Measurements from ENCODE around the gene OR5V1. TPM values are rescaled to one million over a fixed set of nuclear protein-coding genes. Genes with fewer than 3 reads are reported as not detected.
"Not testable (repeated sequence)": the region's sequence is repeated elsewhere in the genome, so short reads cannot be mapped to it uniquely, and the experiment has no call there.

The OR5V1 gene
- total RNA-seq, 4 donors from 2014 or later, result not detected

DNA sequence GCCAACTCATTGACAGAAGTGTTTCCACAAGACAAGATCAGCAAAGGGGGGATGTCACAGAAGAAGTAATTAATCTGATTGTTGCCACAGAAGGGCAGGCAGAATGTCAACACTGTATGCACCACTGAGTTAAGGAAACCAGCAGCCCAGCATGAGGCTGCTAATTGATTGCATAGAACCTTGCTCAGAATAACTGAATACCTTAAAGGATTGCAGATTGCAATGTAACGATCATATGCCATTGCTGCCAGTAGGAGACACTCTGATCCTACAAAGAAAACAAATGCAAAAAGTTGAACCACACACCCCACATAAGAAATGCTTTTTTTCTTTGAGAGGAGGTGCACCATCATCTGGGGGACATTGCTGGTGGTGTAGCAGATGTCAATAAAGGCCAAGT lies 13.1 kb downstream of the OR5V1 start:
- no peaks in the 10 kb centered on the region for H3K27me3 ChIP-seq
- WGBS, 2 donors (ENCODE audit: low coverage in 1 of 2), result 64% methylated on average over 1 of the region's 1 CpG; no CpG with 5 or more reads in 1 of the 2 donors
- no peaks in the 10 kb centered on the region for H3K4me1 ChIP-seq
- no peak overlapping the region for H3K27ac ChIP-seq
- no peak for DNase-seq
- in situ Hi-C loops (cut with MboI; ENCODE audit: low pct_ligation_motif_present in 1 of 4, low pct_unique_long_range_greater_than_20kb in 1 of 4, low sequenced_read_pairs in 3 of 4), result no loop called here
- no peak overlapping the region for H3K4me3 ChIP-seq
- H3K9me3 ChIP-seq, result no peaks in the 10 kb centered on the region
- intact Hi-C loops (cut with DNase I; ENCODE audit: low total_unique reads), result no loop called here
- no peaks in the 10 kb centered on the region for H3K36me3 ChIP-seq
- TF ChIP-seq EP300 (IDR thresholded peaks at IDR 0.05; ENCODE audit: low read depth), result no peak
- TF ChIP-seq POLR2AphosphoS5 (IDR thresholded peaks at IDR 0.05), result no peak
- TF ChIP-seq CTCF (IDR thresholded peaks at IDR 0.05), result no peak
- TF ChIP-seq POLR2A (IDR thresholded peaks at IDR 0.05), result no peak

DNA sequence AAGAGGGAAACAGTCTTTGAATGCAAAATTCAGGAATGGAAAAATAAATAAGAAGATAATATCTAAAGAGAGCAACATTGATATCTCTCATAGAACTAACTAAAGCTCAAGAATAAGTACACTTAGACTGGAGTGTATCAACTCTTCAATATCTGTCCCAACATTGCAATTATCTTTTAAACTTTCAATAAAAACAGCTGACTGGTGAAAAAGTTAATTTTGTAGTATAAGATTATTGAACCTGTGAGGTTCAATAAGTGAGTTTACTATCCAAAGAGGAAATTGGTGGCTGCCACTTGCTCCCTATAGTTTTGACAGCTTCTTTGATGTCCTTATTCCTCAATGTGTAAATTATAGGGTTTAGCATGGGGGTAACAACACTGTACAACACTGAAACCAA lies 13.7 kb downstream of the OR5V1 start:
- no peak overlapping the region for H3K4me3 ChIP-seq
- H3K27me3 ChIP-seq, result no peaks in the 10 kb centered on the region
- in situ Hi-C loops (cut with MboI; ENCODE audit: low pct_ligation_motif_present in 1 of 4, low pct_unique_long_range_greater_than_20kb in 1 of 4, low sequenced_read_pairs in 3 of 4) (no loop called here), intact Hi-C loops (cut with DNase I; ENCODE audit: low total_unique reads) (no loop called here)
- no peak for DNase-seq
- H3K36me3 ChIP-seq, result no peaks in the 10 kb centered on the region
- no peaks in the 10 kb centered on the region for H3K9me3 ChIP-seq
- no peak overlapping the region for H3K27ac ChIP-seq
- no peaks in the 10 kb centered on the region for H3K4me1 ChIP-seq
- no peak for TF ChIP-seq POLR2A (IDR thresholded peaks at IDR 0.05)
- TF ChIP-seq EP300 (IDR thresholded peaks at IDR 0.05; ENCODE audit: low read depth), result no peak
- TF ChIP-seq CTCF (IDR thresholded peaks at IDR 0.05), result no peak
- no peak for TF ChIP-seq POLR2AphosphoS5 (IDR thresholded peaks at IDR 0.05)

DNA sequence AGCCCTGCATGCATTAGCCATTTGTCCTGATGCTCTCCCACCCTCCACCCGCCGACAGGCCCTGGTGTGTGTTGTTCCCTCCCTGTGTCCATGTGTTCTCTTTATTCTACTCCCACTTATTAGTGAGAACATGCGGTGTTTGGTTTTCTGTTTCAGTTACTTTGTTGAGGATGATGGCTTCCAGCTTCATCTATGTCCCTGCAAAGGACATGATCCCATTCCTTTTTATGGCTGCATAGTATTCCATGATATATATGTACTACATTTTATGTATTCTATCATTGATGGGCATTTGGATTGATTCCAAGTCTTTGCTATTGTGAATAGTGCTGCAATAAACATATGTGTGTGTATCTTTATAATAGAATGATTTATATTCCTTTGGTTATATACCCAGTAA lies 19.3 kb downstream of the OR5V1 start:
- H3K36me3 ChIP-seq; H3K27ac ChIP-seq; H3K4me1 ChIP-seq; H3K4me3 ChIP-seq; DNase-seq; intact Hi-C loops (cut with DNase I; ENCODE audit: low total_unique reads); H3K27me3 ChIP-seq; H3K9me3 ChIP-seq; in situ Hi-C loops (cut with MboI; ENCODE audit: low pct_ligation_motif_present in 1 of 4, low pct_unique_long_range_greater_than_20kb in 1 of 4, low sequenced_read_pairs in 3 of 4): not testable (repeated sequence)
- WGBS, 2 donors (ENCODE audit: low coverage in 1 of 2), result 94 to 100% methylated on average over 3 of the region's 3 CpGs

DNA sequence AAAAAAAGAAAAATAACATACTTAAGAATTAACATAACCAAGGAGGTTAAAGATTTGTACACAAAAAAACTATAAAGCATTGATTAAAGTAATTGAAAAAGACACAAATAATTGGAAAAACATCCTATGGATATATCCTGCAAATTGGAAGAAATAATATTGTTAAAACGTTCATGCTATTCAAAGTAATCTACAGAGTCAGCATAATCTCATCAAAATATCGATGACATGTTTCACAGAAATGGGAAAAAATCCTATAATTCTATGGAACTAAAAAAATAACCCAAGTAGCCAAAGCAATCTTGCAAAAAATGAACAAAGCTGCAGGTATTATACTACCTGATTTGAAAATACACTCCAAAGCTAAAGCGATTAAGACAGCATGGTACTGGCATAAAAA lies 23.3 kb downstream of the OR5V1 start:
- Histone ChIP-seq H3K9me3 (no peaks in the 10 kb centered on the region), H3K4me3 (no peak overlapping the region), H3K27me3 (no peaks in the 10 kb centered on the region), H3K27ac (no peak overlapping the region), H3K36me3 (no peaks in the 10 kb centered on the region), H3K4me1 (no peaks in the 10 kb centered on the region)
- in situ Hi-C loops (cut with MboI; ENCODE audit: low pct_ligation_motif_present in 1 of 4, low pct_unique_long_range_greater_than_20kb in 1 of 4, low sequenced_read_pairs in 3 of 4), result no loop called here
- DNase-seq, result no peak
- no peak for TF ChIP-seq EP300 (IDR thresholded peaks at IDR 0.05; ENCODE audit: low read depth)
- TF ChIP-seq POLR2AphosphoS5 (IDR thresholded peaks at IDR 0.05), result no peak
- TF ChIP-seq POLR2A (IDR thresholded peaks at IDR 0.05), result no peak
- no peak for TF ChIP-seq CTCF (IDR thresholded peaks at IDR 0.05)
- intact Hi-C loops (cut with DNase I; ENCODE audit: low total_unique reads), result no loop called here
- WGBS, 2 donors (ENCODE audit: low coverage in 1 of 2), result 63 to 69% methylated on average over 3 of the region's 3 CpGs

GRCh38 chr6:29336269-29336668 lies 32.4 kb downstream of the OR5V1 start:
- WGBS, 2 donors (ENCODE audit: low coverage in 1 of 2), result 71 to 84% methylated on average over 2 of the region's 2 CpGs
- no peaks in the 10 kb centered on the region for H3K27me3 ChIP-seq
- no peaks in the 10 kb centered on the region for H3K4me1 ChIP-seq
- TF ChIP-seq POLR2A (IDR thresholded peaks at IDR 0.05), result no peak
- TF ChIP-seq CTCF (IDR thresholded peaks at IDR 0.05), result no peak
- no peaks in the 10 kb centered on the region for H3K36me3 ChIP-seq
- no peak overlapping the region for H3K27ac ChIP-seq
- H3K4me3 ChIP-seq, result no peak overlapping the region
- in situ Hi-C loops (cut with MboI; ENCODE audit: low pct_ligation_motif_present in 1 of 4, low pct_unique_long_range_greater_than_20kb in 1 of 4, low sequenced_read_pairs in 3 of 4), result no loop called here
- no peaks in the 10 kb centered on the region for H3K9me3 ChIP-seq
- no peak for DNase-seq
- intact Hi-C loops (cut with DNase I; ENCODE audit: low total_unique reads), result no loop called here
